ENCODE measurements around the gene CEP70. TPM values are rescaled to one million over a fixed set of nuclear protein-coding genes. Genes with fewer than 3 reads are reported as not detected.

The CEP70 gene
- total RNA-seq, 1 donor from 2014 or later = 6.5 TPM

- DNase-seq (ENCODE audit: low read depth) (no peak), FAIRE-seq (no peak)
- Histone ChIP-seq H3K4me2 (ENCODE audit: low read length) (no peak overlapping the region), H4K20me1 (ENCODE audit: insufficient read depth, low read length) (no peaks in the 10 kb centered on the region), H3K36me3 (ENCODE audit: insufficient read depth, low read length) (no peaks in the 10 kb centered on the region), H3K4me1 (ENCODE audit: insufficient read depth, low read length) (no peaks in the 10 kb centered on the region), H3K4me3 (ENCODE audit: insufficient read depth, low read depth, low read length) (no peak overlapping the region), H3K27me3 (ENCODE audit: insufficient read depth, low read length) (no peaks in the 10 kb centered on the region), H2AFZ (ENCODE audit: low read depth, low read length) (no peak overlapping the region), H3K9ac (ENCODE audit: low read length) (no peak overlapping the region), H3K9me3 (ENCODE audit: insufficient read depth, low read depth, low read length) (no peaks in the 10 kb centered on the region), H3K79me2 (ENCODE audit: insufficient read depth, low read length) (no peaks in the 10 kb centered on the region), H3K27ac (ENCODE audit: low read depth, low read length) (no peak overlapping the region)
- no peaks in the 10 kb centered on the region for H3K36me3 Mint-ChIP-seq (ENCODE audit: low read depth, unreplicated experiment)
- TF ChIP-seq, protein P1, sequence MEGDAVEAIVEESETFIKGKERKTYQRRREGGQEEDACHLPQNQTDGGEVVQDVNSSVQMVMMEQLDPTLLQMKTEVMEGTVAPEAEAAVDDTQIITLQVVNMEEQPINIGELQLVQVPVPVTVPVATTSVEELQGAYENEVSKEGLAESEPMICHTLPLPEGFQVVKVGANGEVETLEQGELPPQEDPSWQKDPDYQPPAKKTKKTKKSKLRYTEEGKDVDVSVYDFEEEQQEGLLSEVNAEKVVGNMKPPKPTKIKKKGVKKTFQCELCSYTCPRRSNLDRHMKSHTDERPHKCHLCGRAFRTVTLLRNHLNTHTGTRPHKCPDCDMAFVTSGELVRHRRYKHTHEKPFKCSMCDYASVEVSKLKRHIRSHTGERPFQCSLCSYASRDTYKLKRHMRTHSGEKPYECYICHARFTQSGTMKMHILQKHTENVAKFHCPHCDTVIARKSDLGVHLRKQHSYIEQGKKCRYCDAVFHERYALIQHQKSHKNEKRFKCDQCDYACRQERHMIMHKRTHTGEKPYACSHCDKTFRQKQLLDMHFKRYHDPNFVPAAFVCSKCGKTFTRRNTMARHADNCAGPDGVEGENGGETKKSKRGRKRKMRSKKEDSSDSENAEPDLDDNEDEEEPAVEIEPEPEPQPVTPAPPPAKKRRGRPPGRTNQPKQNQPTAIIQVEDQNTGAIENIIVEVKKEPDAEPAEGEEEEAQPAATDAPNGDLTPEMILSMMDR (IDR thresholded peaks at IDR 0.05; ENCODE audit: insufficient read depth, low read depth, low read length) = no peak
- TF ChIP-seq EZH2 (IDR thresholded peaks at IDR 0.05; ENCODE audit: insufficient read depth, low read length) = no peak
- H3K4me1 Mint-ChIP-seq (ENCODE audit: low read depth, unreplicated experiment) = peaks cover 12% of the 10 kb centered on the region
- H3K27ac Mint-ChIP-seq (ENCODE audit: unreplicated experiment) = no peak overlapping the region
- peaks cover 6% of the 10 kb centered on the region for H3K27me3 Mint-ChIP-seq (ENCODE audit: low read depth, unreplicated experiment)
- H3K4me3 Mint-ChIP-seq (ENCODE audit: unreplicated experiment) = no peak overlapping the region
- H3K9me3 Mint-ChIP-seq (ENCODE audit: unreplicated experiment) = peaks cover 3% of the 10 kb centered on the region
Measured at GRCh38 chr3:138449490-138449889, 144.6 kb downstream of the CEP70 start.

- H3K9me3 Mint-ChIP-seq (ENCODE audit: unreplicated experiment) = peaks cover 3% of the 10 kb centered on the region
- TF ChIP-seq, protein P1 (IDR thresholded peaks at IDR 0.05; ENCODE audit: insufficient read depth, low read depth, low read length) = no peak
- TF ChIP-seq EZH2 (IDR thresholded peaks at IDR 0.05; ENCODE audit: insufficient read depth, low read length) = no peak
Measured at GRCh38 chr3:138448631-138449030, 145.4 kb downstream of the CEP70 start.

GRCh38 chr3:138445654-138446053 lies 148.4 kb downstream of the CEP70 start:
- Histone ChIP-seq H4K20me1 (ENCODE audit: insufficient read depth, low read length) (no peaks in the 10 kb centered on the region), H3K4me2 (ENCODE audit: low read length) (no peak overlapping the region), H3K9me3 (ENCODE audit: insufficient read depth, low read depth, low read length) (no peaks in the 10 kb centered on the region), H3K4me3 (ENCODE audit: insufficient read depth, low read depth, low read length) (no peak overlapping the region), H3K4me1 (ENCODE audit: insufficient read depth, low read length) (peaks cover 13% of the 10 kb centered on the region), H3K36me3 (ENCODE audit: insufficient read depth, low read length) (no peaks in the 10 kb centered on the region), H3K27ac (ENCODE audit: low read depth, low read length) (no peak overlapping the region), H3K79me2 (ENCODE audit: insufficient read depth, low read length) (no peaks in the 10 kb centered on the region), H3K27me3 (ENCODE audit: insufficient read depth, low read length) (no peaks in the 10 kb centered on the region), H3K9ac (ENCODE audit: low read length) (no peak overlapping the region), H2AFZ (ENCODE audit: low read depth, low read length) (no peak overlapping the region)
- TF ChIP-seq EZH2 (IDR thresholded peaks at IDR 0.05; ENCODE audit: insufficient read depth, low read length) = no peak
- TF ChIP-seq, protein P1 (IDR thresholded peaks at IDR 0.05; ENCODE audit: insufficient read depth, low read depth, low read length) = no peak
- H3K4me1 Mint-ChIP-seq (ENCODE audit: low read depth, unreplicated experiment) = peaks cover 44% of the 10 kb centered on the region
- peaks cover 1% of the 10 kb centered on the region for H3K27me3 Mint-ChIP-seq (ENCODE audit: low read depth, unreplicated experiment)
- no peaks in the 10 kb centered on the region for H3K9me3 Mint-ChIP-seq (ENCODE audit: unreplicated experiment)
- FAIRE-seq (no peak), DNase-seq (ENCODE audit: low read depth) (no peak)
- H3K27ac Mint-ChIP-seq (ENCODE audit: unreplicated experiment) = no peak overlapping the region
- no peak overlapping the region for H3K4me3 Mint-ChIP-seq (ENCODE audit: unreplicated experiment)
- H3K36me3 Mint-ChIP-seq (ENCODE audit: low read depth, unreplicated experiment) = no peaks in the 10 kb centered on the region

More at GRCh38 chr3:138448631-138449030, 145.4 kb downstream of the CEP70 start:
- Histone ChIP-seq H3K4me3 (ENCODE audit: insufficient read depth, low read depth, low read length) (no peak overlapping the region), H3K36me3 (ENCODE audit: insufficient read depth, low read length) (no peaks in the 10 kb centered on the region), H3K9me3 (ENCODE audit: insufficient read depth, low read depth, low read length) (no peaks in the 10 kb centered on the region), H3K27me3 (ENCODE audit: insufficient read depth, low read length) (no peaks in the 10 kb centered on the region), H2AFZ (ENCODE audit: low read depth, low read length) (no peak overlapping the region), H3K27ac (ENCODE audit: low read depth, low read length) (no peak overlapping the region), H3K79me2 (ENCODE audit: insufficient read depth, low read length) (no peaks in the 10 kb centered on the region), H3K9ac (ENCODE audit: low read length) (no peak overlapping the region), H4K20me1 (ENCODE audit: insufficient read depth, low read length) (no peaks in the 10 kb centered on the region), H3K4me2 (ENCODE audit: low read length) (no peak overlapping the region), H3K4me1 (ENCODE audit: insufficient read depth, low read length) (no peaks in the 10 kb centered on the region)
- peaks cover 20% of the 10 kb centered on the region for H3K4me1 Mint-ChIP-seq (ENCODE audit: low read depth, unreplicated experiment)
- H3K27ac Mint-ChIP-seq (ENCODE audit: unreplicated experiment) = no peak overlapping the region
- DNase-seq (ENCODE audit: low read depth) (no peak), FAIRE-seq (no peak)
- peaks cover 6% of the 10 kb centered on the region for H3K27me3 Mint-ChIP-seq (ENCODE audit: low read depth, unreplicated experiment)
- no peak overlapping the region for H3K4me3 Mint-ChIP-seq (ENCODE audit: unreplicated experiment)
- H3K36me3 Mint-ChIP-seq (ENCODE audit: low read depth, unreplicated experiment) = no peaks in the 10 kb centered on the region
